GM12878 (cell line): ENCODE results near the gene TBRG4.

Experiments used
- CTCF ChIP-seq, 3 experiments: IDR thresholded peaks in 2 of 3; conservative IDR thresholded peaks in 1 of 3; 2 replicates each; pipeline ENCODE4 v1.5.1; 2011; ENCODE audit warnings: low read depth in 3 of 3, low read length in 3 of 3, mild to moderate bottlenecking in 3 of 3, control low read depth in 2 of 3, moderate library complexity in 2 of 3, inconsistent platforms in 1 of 3, mixed read lengths in 1 of 3; ENCODE audit not compliant: control insufficient read depth in 2 of 3, insufficient read depth in 1 of 3; ENCODE audit errors: extremely low read depth in 1 of 3
- DPF2 ChIP-seq: fragments of 450-650 bp; IDR thresholded peaks from 2 replicates; pipeline ENCODE4 v1.6.1; 2017; ENCODE audit warnings: mild to moderate bottlenecking
- FOXM1 ChIP-seq: IDR thresholded peaks from 2 replicates; pipeline ENCODE4 v1.6.1; 2012; ENCODE audit warnings: low read depth, mild to moderate bottlenecking, inconsistent platforms, low read length, moderate library complexity
- HDAC6 ChIP-seq: fragments of 200-600 bp; sonication (generic); IDR thresholded peaks from one replicate; pipeline ENCODE4 v1.8.0; 2017; ENCODE audit warnings: antibody characterized with exemption; ENCODE audit not compliant: unreplicated experiment
- MXI1 ChIP-seq: fragments of 150-350 bp; IDR thresholded peaks from 2 replicates; pipeline ENCODE4 v1.6.1; 2011; ENCODE audit warnings: low read depth, mild to moderate bottlenecking, inconsistent platforms, low read length, improper control_type of control experiment
- POLR2AphosphoS2 ChIP-seq: IDR thresholded peaks from 2 replicates; pipeline ENCODE4 v1.6.1; 2011; ENCODE audit warnings: low read depth, mild to moderate bottlenecking, low read length, improper control_type of control experiment, moderate library complexity
- ZBTB33 ChIP-seq: fragments of 450-650 bp; IDR thresholded peaks from 2 replicates; pipeline ENCODE4 v1.6.1; 2017; ENCODE audit warnings: mild to moderate bottlenecking
- ZNF384 ChIP-seq: IDR thresholded peaks from 2 replicates; pipeline ENCODE4 v1.6.1; 2012; ENCODE audit warnings: low read depth, mild to moderate bottlenecking, low read length, improper control_type of control experiment, borderline replicate concordance

GRCh38 chr7:45054442-45054841 is 57.1 kb downstream of the TBRG4 start:
- TF ChIP-seq ZBTB33 = no peak
- TF ChIP-seq MXI1 = no peak
- no peak for TF ChIP-seq CTCF (IDR thresholded peaks at IDR 0.05 in 2 of 3, conservative IDR thresholded peaks at IDR 0.05 in 1 of 3; ENCODE audit: control insufficient read depth in 2 of 3, extremely low read depth in 1 of 3, insufficient read depth in 1 of 3, low read depth in 3 of 3, low read length in 3 of 3)
- TF ChIP-seq FOXM1 = no peak
- no peak for TF ChIP-seq POLR2AphosphoS2
- no peak for TF ChIP-seq ZNF384
- TF ChIP-seq HDAC6 = no peak
- TF ChIP-seq DPF2 = no peak
